ENCODE data around the gene EEFSEC.

- TF ChIP-seq CTCF (IDR thresholded peaks at IDR 0.05 in 8 of 11, conservative IDR thresholded peaks at IDR 0.05 in 3 of 11) (no peak), POLR2A (IDR thresholded peaks at IDR 0.05) (no peak), POLR2AphosphoS5 (IDR thresholded peaks at IDR 0.05) (no peak)
Measured at GRCh38 chr3:128309026-128309425, 155.7 kb downstream of the EEFSEC start.
